Heart left ventricle (tissue), 16 donors: ENCODE results near the gene PRR7. TPM values are rescaled to one million over a fixed set of nuclear protein-coding genes. Genes with fewer than 3 reads are reported as not detected.

Experiments
- ATAC-seq, 4 donors: fragments of 200-7000 bp; cut with Tn5 transposase; one replicate each; pipeline ENCODE4 v1.9.1; 2020 to 2022; ENCODE audit warnings: moderate library complexity in 4 of 4, mild to moderate bottlenecking in 3 of 4, moderate number of reproducible peaks in 1 of 4
- DNase-seq, 5 donors: peaks; one replicate each; pipeline ENCODE4 v3.0.0-alpha.2; 2020
- H3K27ac ChIP-seq, 12 donors: fragments of 200-600 bp; sonication (generic) in 4 of 12; one replicate each; pipeline versions ENCODE4 v1.5.0 to v1.8.0; 2016 to 2022; ENCODE audit warnings: mild to moderate bottlenecking in 2 of 12
- H3K27me3 ChIP-seq, 9 donors: fragments of 200-600 bp; sonication (generic) in 2 of 9; one replicate each; pipeline versions ENCODE4 v1.5.1 to v1.8.0; 2016 to 2022; ENCODE audit warnings: mild to moderate bottlenecking in 3 of 9
- H3K36me3 ChIP-seq, 9 donors: fragments of 200-600 bp; sonication (generic) in 2 of 9; one replicate each; pipeline versions ENCODE4 v1.5.0 to v1.8.0; 2018 to 2022; ENCODE audit warnings: mild to moderate bottlenecking in 2 of 9
- H3K4me1 ChIP-seq, 12 donors: fragments of 200-600 bp; sonication (generic) in 4 of 12; one replicate each; pipeline versions ENCODE4 v1.5.0 to v1.8.0; 2016 to 2022; ENCODE audit warnings: mild to moderate bottlenecking in 3 of 12
- H3K4me3 ChIP-seq, 12 donors: fragments of 200-600 bp; sonication (generic) in 4 of 12; one replicate each; pipeline versions ENCODE4 v1.5.0 to v1.8.0; 2017 to 2022; ENCODE audit warnings: mild to moderate bottlenecking in 9 of 12, moderate library complexity in 4 of 12
- H3K9me3 ChIP-seq, 12 donors: fragments of 200-600 bp; sonication (generic) in 4 of 12; one replicate each; pipeline versions ENCODE4 v1.5.0 to v1.8.0; 2016 to 2022; ENCODE audit warnings: mild to moderate bottlenecking in 1 of 12
- CTCF ChIP-seq, 12 donors: fragments of 200-600 bp; sonication (generic) in 4 of 12; IDR thresholded peaks; one replicate each; pipeline versions ENCODE4 v1.5.0 to v1.8.0; 2018 to 2022; ENCODE audit warnings: antibody characterized with exemption in 12 of 12, mild to moderate bottlenecking in 5 of 12
- POLR2A ChIP-seq, 2 donors: fragments of 450-650 bp; IDR thresholded peaks; one replicate each; pipeline ENCODE4 v1.6.1; 2017; ENCODE audit warnings: antibody characterized with exemption in 2 of 2, mild to moderate bottlenecking in 2 of 2, moderate library complexity in 2 of 2
- WGBS, 4 donors: extraction: QIAGEN DNeasy Blood & Tissue Kit in 2 of 4; methylation state at CpG; one replicate each; pipeline versions ENCODE4 v1.1.5 to v1.1.7; 2013 to 2018; 5-methylcytosine and 5-hydroxymethylcytosine counted together
- intact Hi-C, 10 donors: fragments of 100-400 bp; cut with DNase I; formaldehyde crosslinking; loops; one replicate each; pipeline versions ENCODE4 v1.11.1 to v1.14.2; 2022
- polyA plus RNA-seq, 2 donors: library from polyadenylated mRNA; stranded (reverse); fragments of 200-250 nt; gene quantifications; one replicate each; pipeline ENCODE4 v1.2.3, GENCODE V29; 2013
- total RNA-seq, 9 donors: library from RNA; depleted of rRNA in 2 of 9; stranded (reverse); fragments of >200 nt in 2 of 9; fragmentation: NEBNext Ultra II Directional in 3 of 9; extraction: Animal tissue kit (Norgen Biotek cat#: 25700) in 3 of 9; gene quantifications; one replicate each; pipeline versions ENCODE4 v1.1.0 to v1.2.4, GENCODE V29; 2016 to 2023
- donor health status: ischemic (EF 13 %, LVEDD 7.1; RV severe dilation, severe dysfunction).
- donor health status: healthy with polysubstance abuse.
- donor health status: DM: no; HTN: yes; CAD: no.
- donor health status: DM: no; HTN: no; CAD: no.
- donor health status: ischemic (EF 25% LVEDD 6.9; RV normal size, moderate dysfunction).
- donor health status: ischemic (EF 25% LVEDD 5.7; RV mildly dilated, moderate dysfunction).
- donor health status: healthy.
- donor health status: DM: yes; HTN: yes; CAD: no.
- donor health status: ischemic (EF 35%, LVEDD 5.7; RV mildly dilated, moderate dysfunction).
- donor health status: nonischemic (EF 11% LVEDD 7.7; RV severe dilation, severe dysfunction).
- donor health status: DM: yes; HTN: yes; CAD: no.
- donor health status: PGD.
- donor health status: ischemic (EF 29% LVEDD 5.4; RV normal size, mild dysfunction).
- donor health status: nonischemic (EF 23%, LVEDD 6.1; RV moderate dilation, normal function).

PRR7 gene
- total and polyA plus RNA-seq, 11 donors, result 0.82 to 5.0 (median 1.5) TPM

DNA sequence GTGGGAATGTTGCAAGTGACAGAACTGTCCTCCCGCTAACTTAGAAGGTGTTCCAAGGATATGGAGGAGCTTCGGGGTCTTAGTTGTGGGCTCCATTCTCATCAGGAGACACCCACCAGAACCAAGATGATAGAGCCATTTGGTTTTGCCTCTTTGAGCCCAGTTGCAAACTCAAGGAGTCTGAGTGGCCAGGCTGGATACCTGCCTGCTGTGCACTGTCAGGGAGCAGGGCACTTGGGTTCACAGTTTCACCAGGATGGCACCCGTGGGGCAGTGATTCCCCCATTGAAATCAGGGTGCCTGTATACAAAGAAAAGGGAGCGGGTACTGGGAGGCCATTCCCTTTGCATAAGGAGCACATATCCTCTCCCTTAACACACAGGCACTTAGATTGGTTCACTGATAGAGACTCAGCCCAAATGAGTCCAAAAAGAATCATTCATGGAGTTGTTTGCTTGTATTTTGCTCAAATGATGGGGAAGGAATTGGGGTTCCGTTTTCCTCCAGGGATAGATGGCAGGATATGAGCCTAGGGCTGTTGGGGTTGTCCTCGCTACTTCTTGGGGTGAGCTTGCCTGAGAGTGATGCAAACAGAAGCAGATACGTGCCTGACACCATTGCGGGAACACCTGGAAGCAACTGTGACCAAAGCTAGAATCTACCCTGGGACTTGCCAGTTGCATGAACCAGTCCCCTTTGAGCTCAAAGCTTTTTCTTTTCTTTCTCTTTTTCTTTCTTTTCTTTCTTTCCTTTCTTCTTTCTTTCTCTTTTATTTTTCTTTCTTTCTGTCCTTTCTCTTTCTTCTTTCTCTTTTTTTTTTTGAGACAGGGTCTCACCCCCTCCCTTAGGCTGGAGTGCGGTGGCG is 1.3 kb upstream of the PRR7 start:
- WGBS, 4 donors, result 59 to 63% (median 62%) methylated on average over 7 to 10 of the region's 10 CpGs
- peak overlapping the region in 1 of 12 donors; percentile 69 for H3K4me3 ChIP-seq
- peaks cover 2 to 32% (median 20%) of the 10 kb centered on the region in 12 donors for H3K4me1 ChIP-seq
- intact Hi-C loops, result no loop called here
- peaks cover 0 to 27% (median 5%) of the 10 kb centered on the region in 9 donors for H3K36me3 ChIP-seq
- no peaks in the 10 kb centered on the region for H3K9me3 ChIP-seq
- ATAC-seq, result no peak
- peaks cover 0 to 13% (median 3%) of the 10 kb centered on the region in 9 donors for H3K27me3 ChIP-seq
- H3K27ac ChIP-seq, result peak overlapping the region in 1 of 12 donors; percentile 60
- no peak for DNase-seq
- TF ChIP-seq POLR2A (IDR thresholded peaks at IDR 0.05) (no peak), CTCF (IDR thresholded peaks at IDR 0.05) (no peak)

DNA sequence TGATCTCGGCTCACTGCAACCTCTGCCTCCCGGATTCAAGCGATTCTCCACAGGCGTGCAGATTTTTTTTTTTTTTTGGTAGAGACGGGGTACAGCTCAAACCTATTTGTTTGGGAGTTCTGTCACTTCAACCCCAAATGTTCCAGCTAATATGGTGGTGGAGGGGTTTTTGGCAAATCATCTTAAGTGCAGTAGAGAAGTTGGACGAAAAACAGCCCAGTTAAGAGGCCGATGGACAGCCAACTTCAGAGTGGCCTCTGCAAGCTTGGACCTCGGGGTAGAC is 756 bp upstream of the PRR7 start:
- H3K27ac ChIP-seq, result peak overlapping the region in 1 of 12 donors; percentile 60
- peaks cover 0 to 19% (median 3%) of the 10 kb centered on the region in 9 donors for H3K27me3 ChIP-seq
- DNase-seq (no peak), ATAC-seq (no peak)
- H3K4me3 ChIP-seq, result peak overlapping the region in 9 of 12 donors; percentile 55 to 78 (median 69)
- H3K9me3 ChIP-seq, result no peaks in the 10 kb centered on the region
- intact Hi-C loops, result loop anchor here in 1 of 10 donors (2.0 kb wide), 1 partner anchor 41 kb away; no protein-coding TSS in a partner anchor
- peaks cover 2 to 35% (median 21%) of the 10 kb centered on the region in 12 donors for H3K4me1 ChIP-seq
- WGBS, 4 donors, result 8 to 15% (median 12%) methylated on average over 8 of the region's 8 CpGs
- peaks cover 0 to 22% (median 5%) of the 10 kb centered on the region in 9 donors for H3K36me3 ChIP-seq
- TF ChIP-seq CTCF (IDR thresholded peaks at IDR 0.05) (no peak), POLR2A (IDR thresholded peaks at IDR 0.05) (no peak)

- WGBS, 4 donors, result 1 to 3% (median 2%) methylated on average over 8 to 51 of the region's 52 CpGs
- TF ChIP-seq POLR2A (IDR thresholded peaks at IDR 0.05), result no peak
- no peak for TF ChIP-seq CTCF (IDR thresholded peaks at IDR 0.05)
- ATAC-seq, result peak in 2 of 4 donors; percentile 4 to 13
- H3K27ac ChIP-seq, result peak overlapping the region in 2 of 12 donors; percentile 4 to 60
- H3K4me3 ChIP-seq, result peak overlapping the region; percentile 53 to 78 (median 62)
- peak in 1 of 5 donors; percentile 65 for DNase-seq
- H3K27me3 ChIP-seq, result peaks cover 0 to 19% (median 3%) of the 10 kb centered on the region in 9 donors
- peaks cover 2 to 38% (median 21%) of the 10 kb centered on the region in 12 donors for H3K4me1 ChIP-seq
- H3K9me3 ChIP-seq, result no peaks in the 10 kb centered on the region
- intact Hi-C loops, result loop anchor here in 1 of 10 donors (2.0 kb wide), 1 partner anchor 42 kb away; no protein-coding TSS in a partner anchor
- H3K36me3 ChIP-seq, result peaks cover 0 to 9% (median under 1%) of the 10 kb centered on the region in 9 donors
Observed at GRCh38 chr5:177447066-177447610, 524 bp downstream of the PRR7 start.
